AML-193 (cell line): Measurements from ENCODE around the gene STYK1.
"Not testable (repeated sequence)": the region's sequence is repeated elsewhere in the genome, so short reads cannot be mapped to it uniquely, and the experiment has no call there.

ENCODE experiments used
- DNase-seq, 2 experiments: peaks; one replicate each; lab custom pipeline; 2025; lab: John Stamatoyannopoulos, UW

Gene STYK1

GRCh38 chr12:10620078-10620779 lies 53.6 kb downstream of the STYK1 start:
- DNase-seq, result no peak

GRCh38 chr12:10618338-10618987 lies 55.4 kb downstream of the STYK1 start:
- DNase-seq, result no peak

- DNase-seq, result no peak
These were observed 56.0 kb downstream of the STYK1 start for GRCh38 chr12:10617863-10618262.

- DNase-seq, result no peak
These were observed 58.3 kb downstream of the STYK1 start for GRCh38 chr12:10615532-10615931.

GRCh38 chr12:10614056-10614370 lies 59.8 kb downstream of the STYK1 start:
- no peak for DNase-seq

GRCh38 chr12:10613349-10614055 lies 60.4 kb downstream of the STYK1 start, which contains the start of gene MAGOHB:
TSS of gene MAGOHB (minus strand) at chr12:10613609. CDS start at chr12:10613532, 77 bp downstream.
- peak; percentile 87 to 88 for DNase-seq

GRCh38 chr12:10612984-10613348 lies 60.9 kb downstream of the STYK1 start:
- no peak for DNase-seq

GRCh38 chr12:10612110-10612509 lies 61.7 kb downstream of the STYK1 start:
- no peak for DNase-seq

GRCh38 chr12:10611258-10611657 lies 62.6 kb downstream of the STYK1 start:
- DNase-seq, result not testable (repeated sequence)

GRCh38 chr12:10610188-10610587 lies 63.7 kb downstream of the STYK1 start:
- DNase-seq, result no peak

GRCh38 chr12:10607885-10608458 lies 65.9 kb downstream of the STYK1 start:
- peak in 1 of 2 experiments; percentile 21 for DNase-seq

- DNase-seq, result no peak
These were observed 72.0 kb downstream of the STYK1 start for GRCh38 chr12:10601860-10602259.

- no peak for DNase-seq
These were observed 72.9 kb downstream of the STYK1 start for GRCh38 chr12:10600988-10601387.

- DNase-seq, result no peak
These were observed 78.0 kb downstream of the STYK1 start for GRCh38 chr12:10595881-10596280.

GRCh38 chr12:10590966-10591365 lies 82.9 kb downstream of the STYK1 start:
- DNase-seq, result no peak

GRCh38 chr12:10584415-10584814 lies 89.4 kb downstream of the STYK1 start:
- no peak for DNase-seq

GRCh38 chr12:10582704-10583103 lies 91.1 kb downstream of the STYK1 start:
- no peak for DNase-seq

- not testable (repeated sequence) for DNase-seq
These were observed 91.7 kb downstream of the STYK1 start for GRCh38 chr12:10582133-10582532.

GRCh38 chr12:10574307-10574706 lies 99.5 kb downstream of the STYK1 start:
- DNase-seq, result no peak

GRCh38 chr12:10572021-10572490 lies 101.8 kb downstream of the STYK1 start:
- not testable (repeated sequence) for DNase-seq

- no peak for DNase-seq
These were observed 102.7 kb downstream of the STYK1 start for GRCh38 chr12:10571141-10571540.
